HepG2 (cell line): ENCODE measurements around the gene PSMD3. TPM values are rescaled to one million over a fixed set of nuclear protein-coding genes. Genes with fewer than 3 reads are reported as not detected.
A peak's percentile ranks its signal among the peaks of the same experiment; 100 is the strongest.

Experiments used
- ATF4 ChIP-seq, 2 experiments: fragments of 450-650 bp in 1 of 2; sonication (generic) in 1 of 2; formaldehyde crosslinking; IDR thresholded peaks; 2 replicates each; pipeline versions ENCODE4 v1.5.0 to v1.8.0; 2020 to 2022; ENCODE audit warnings: mild to moderate bottlenecking in 1 of 2, missing genetic modification reagents in 1 of 2
- BCL3 ChIP-seq: sonication (generic); formaldehyde crosslinking; IDR thresholded peaks from 2 replicates; pipeline ENCODE4 v1.5.1; 2020; ENCODE audit warnings: mild to moderate bottlenecking, missing genetic modification reagents, moderate library complexity
- CSRNP1 ChIP-seq: sonication (generic); formaldehyde crosslinking; IDR thresholded peaks from 2 replicates; pipeline ENCODE4 v1.8.1; 2023; ENCODE audit warnings: mild to moderate bottlenecking, missing genetic modification reagents
- DPF2 ChIP-seq: sonication (generic); formaldehyde crosslinking; IDR thresholded peaks from 2 replicates; pipeline ENCODE4 v1.4.0; 2020; ENCODE audit warnings: mild to moderate bottlenecking, low read depth, missing genetic modification reagents, borderline replicate concordance
- ELF3 ChIP-seq: IDR thresholded peaks from 2 replicates; pipeline ENCODE4 v1.6.1; 2016; ENCODE audit warnings: missing genetic modification reagents, missing compliant biosample characterization
- FLYWCH1 ChIP-seq: sonication (generic); formaldehyde crosslinking; IDR thresholded peaks from 2 replicates; pipeline ENCODE4 v1.8.1; 2023; ENCODE audit warnings: mild to moderate bottlenecking, missing genetic modification reagents
- HIVEP1 ChIP-seq: sonication (generic); formaldehyde crosslinking; IDR thresholded peaks from 2 replicates; pipeline ENCODE4 v1.4.0; 2020; ENCODE audit warnings: mild to moderate bottlenecking, missing genetic modification reagents
- HOXA7 ChIP-seq: sonication (generic); formaldehyde crosslinking; IDR thresholded peaks from 2 replicates; pipeline ENCODE4 v1.8.1; 2022; ENCODE audit warnings: mild to moderate bottlenecking, missing genetic modification reagents, moderate library complexity
- KMT2B ChIP-seq: IDR thresholded peaks from 2 replicates; pipeline ENCODE4 v1.6.1; 2016; ENCODE audit warnings: missing genetic modification reagents, missing compliant biosample characterization
- MED1 ChIP-seq: sonication (generic); formaldehyde crosslinking; IDR thresholded peaks from 2 replicates; pipeline ENCODE4 v1.4.0; 2020; ENCODE audit warnings: missing genetic modification reagents
- MEF2D ChIP-seq: sonication (generic); formaldehyde crosslinking; IDR thresholded peaks from 2 replicates; pipeline ENCODE4 v1.5.1; 2020; ENCODE audit warnings: mild to moderate bottlenecking, missing genetic modification reagents
- MTERF4 ChIP-seq: sonication (generic); formaldehyde crosslinking; IDR thresholded peaks from 2 replicates; pipeline ENCODE4 v1.8.0; 2023; ENCODE audit warnings: mild to moderate bottlenecking, missing genetic modification reagents
- NCOR1 ChIP-seq: fragments of 200-600 bp; sonication (generic); IDR thresholded peaks from 2 replicates; pipeline ENCODE4 v1.7.0; 2017; ENCODE audit warnings: antibody characterized with exemption, low read length, borderline replicate concordance
- PATZ1 ChIP-seq: sonication (generic); formaldehyde crosslinking; IDR thresholded peaks from 2 replicates; pipeline ENCODE4 v1.4.0; 2020; ENCODE audit warnings: missing genetic modification reagents
- PAX8 ChIP-seq: sonication (generic); formaldehyde crosslinking; IDR thresholded peaks from 2 replicates; pipeline ENCODE4 v1.8.0; 2022; ENCODE audit warnings: mild to moderate bottlenecking, missing genetic modification reagents, borderline replicate concordance
- RARG ChIP-seq: sonication (generic); formaldehyde crosslinking; IDR thresholded peaks from 2 replicates; pipeline ENCODE4 v1.4.0; 2020; ENCODE audit warnings: low read depth, mild to moderate bottlenecking, missing genetic modification reagents
- TEF ChIP-seq: sonication (generic); formaldehyde crosslinking; IDR thresholded peaks from 2 replicates; pipeline ENCODE4 v1.5.0; 2020; ENCODE audit warnings: missing genetic modification reagents
- ZFP36L2 ChIP-seq: sonication (generic); formaldehyde crosslinking; IDR thresholded peaks from 2 replicates; pipeline ENCODE4 v1.4.0; 2020; ENCODE audit warnings: missing genetic modification reagents
- ZMYM3 ChIP-seq: sonication (generic); formaldehyde crosslinking; IDR thresholded peaks from 2 replicates; pipeline ENCODE4 v1.5.1; 2020; ENCODE audit warnings: mild to moderate bottlenecking, missing genetic modification reagents
- ZNF274 ChIP-seq: sonication (generic); formaldehyde crosslinking; IDR thresholded peaks from 2 replicates; pipeline ENCODE4 v1.5.1; 2020; ENCODE audit warnings: mild to moderate bottlenecking, missing genetic modification reagents
- ZNF367 ChIP-seq: sonication (generic); formaldehyde crosslinking; IDR thresholded peaks from 2 replicates; pipeline ENCODE4 v1.4.0; 2020; ENCODE audit warnings: missing genetic modification reagents, borderline replicate concordance
- ZNF557 ChIP-seq: sonication (generic); formaldehyde crosslinking; IDR thresholded peaks from 2 replicates; pipeline ENCODE4 v1.4.0; 2020; ENCODE audit warnings: missing genetic modification reagents
- polyA plus RNA-seq, 8 experiments: library from polyadenylated mRNA; depleted of rRNA in 3 of 8; stranded (reverse) in 7 of 8; unstranded in 1 of 8; fragments of >200 nt; fragmentation: Illumina TruSeq in 4 of 8; extraction: Trizol in 4 of 8; gene quantifications; 2 replicates each; pipeline versions ENCODE4 v1.2.1 to v1.2.3, GENCODE V29; 2011 to 2016; ENCODE audit warnings: low read depth in 4 of 8, missing spikeins in 1 of 8, mixed read lengths in 1 of 8; ENCODE audit not compliant: insufficient read depth in 1 of 8
- total RNA-seq, 5 experiments: library from RNA; depleted of rRNA; stranded (reverse); fragments of >200 nt; fragmentation: Illumina TruSeq; extraction: Trizol; gene quantifications; 2 replicates each; pipeline ENCODE4 v1.2.3, GENCODE V29; 2016; ENCODE audit warnings: low read depth in 1 of 5

PSMD3 gene
- total and polyA plus RNA-seq, 2 of the 13 experiments (the other 11 are each of a cell fraction or from before 2014, with no cell fraction given): 97.4 to 146 TPM

- TF ChIP-seq ATF4 (CRISPR knock-in tag; IDR thresholded peaks at IDR 0.05) (no peak), KMT2B (CRISPR knock-in tag) (no peak), MEF2D (CRISPR knock-in tag) (no peak), NCOR1 (no peak), ZNF557 (no peak), MTERF4 (CRISPR knock-in tag) (peak; percentile 65; the same call in 1 of the 2 replicates), ZNF274 (CRISPR knock-in tag) (0 out of 2 replicates have a peak, but pooled peaks have one; percentile 40), DPF2 (CRISPR knock-in tag) (no peak), ZFP36L2 (CRISPR knock-in tag) (no peak), CSRNP1 (no peak), HOXA7 (CRISPR knock-in tag) (no peak), PATZ1 (CRISPR knock-in tag) (0 out of 2 replicates have a peak, but pooled peaks have one; percentile 30), BCL3 (CRISPR knock-in tag) (no peak), MED1 (no peak), TEF (CRISPR knock-in tag) (no peak), ELF3 (CRISPR knock-in tag) (peak; percentile 58), ZNF367 (no peak), HIVEP1 (CRISPR knock-in tag) (no peak), FLYWCH1 (CRISPR knock-in tag) (no peak), ZMYM3 (CRISPR knock-in tag) (no peak), RARG (no peak), PAX8 (CRISPR knock-in tag) (no peak)
Measured at GRCh38 chr17:39939588-39940419, 40.8 kb upstream of the PSMD3 start (continued).
